Measurements from ENCODE around the gene TNFRSF6B.

Gene TNFRSF6B

DNA sequence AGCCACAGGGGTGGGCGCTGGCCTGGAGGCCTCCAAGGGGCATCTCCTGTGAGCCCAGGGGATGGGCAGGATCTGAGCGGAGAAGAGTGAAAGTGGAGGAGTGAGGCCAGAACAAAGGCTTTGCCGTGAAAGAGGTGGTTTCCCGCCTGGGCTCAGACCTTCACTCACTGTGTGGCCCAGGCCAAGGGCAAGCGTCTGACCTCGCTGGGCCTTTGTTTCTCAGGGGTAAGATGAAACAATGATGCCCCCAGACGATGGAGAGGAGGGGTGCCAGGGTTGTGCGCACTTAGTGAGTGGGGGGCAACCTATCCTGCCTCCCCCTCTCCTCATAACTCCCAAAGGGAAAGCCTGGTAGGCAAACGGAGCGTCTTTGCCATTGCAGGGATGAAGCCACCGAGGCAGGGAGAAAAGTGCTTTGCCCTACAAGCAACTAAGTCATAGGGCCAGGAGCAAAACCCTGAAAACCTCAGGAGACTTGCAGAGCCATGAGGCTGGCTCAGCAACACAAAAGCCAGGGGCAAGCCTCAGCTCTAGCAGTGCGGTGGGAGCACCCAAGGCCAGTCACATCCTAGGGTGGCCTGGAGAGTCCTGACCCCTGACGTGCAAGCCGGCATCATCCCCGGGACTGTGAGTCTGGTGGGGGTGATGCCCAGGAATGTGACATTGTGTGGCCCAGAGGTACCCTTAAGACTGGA is 42.3 kb upstream of the TNFRSF6B start:
- no peaks in the 10 kb centered on the region for H3K36me3 ChIP-seq (ENCODE audit: insufficient read depth, low read length)
- peak overlapping the region; percentile 81 for H3K4me2 ChIP-seq (ENCODE audit: low read depth, low read length, poor library complexity, severe bottlenecking)
- H3K27me3 ChIP-seq (ENCODE audit: insufficient read depth, low read length, poor library complexity, severe bottlenecking): no peaks in the 10 kb centered on the region
- H3K9me3 ChIP-seq (ENCODE audit: insufficient read depth, low read depth, low read length): no peaks in the 10 kb centered on the region
- TF ChIP-seq, protein P1, sequence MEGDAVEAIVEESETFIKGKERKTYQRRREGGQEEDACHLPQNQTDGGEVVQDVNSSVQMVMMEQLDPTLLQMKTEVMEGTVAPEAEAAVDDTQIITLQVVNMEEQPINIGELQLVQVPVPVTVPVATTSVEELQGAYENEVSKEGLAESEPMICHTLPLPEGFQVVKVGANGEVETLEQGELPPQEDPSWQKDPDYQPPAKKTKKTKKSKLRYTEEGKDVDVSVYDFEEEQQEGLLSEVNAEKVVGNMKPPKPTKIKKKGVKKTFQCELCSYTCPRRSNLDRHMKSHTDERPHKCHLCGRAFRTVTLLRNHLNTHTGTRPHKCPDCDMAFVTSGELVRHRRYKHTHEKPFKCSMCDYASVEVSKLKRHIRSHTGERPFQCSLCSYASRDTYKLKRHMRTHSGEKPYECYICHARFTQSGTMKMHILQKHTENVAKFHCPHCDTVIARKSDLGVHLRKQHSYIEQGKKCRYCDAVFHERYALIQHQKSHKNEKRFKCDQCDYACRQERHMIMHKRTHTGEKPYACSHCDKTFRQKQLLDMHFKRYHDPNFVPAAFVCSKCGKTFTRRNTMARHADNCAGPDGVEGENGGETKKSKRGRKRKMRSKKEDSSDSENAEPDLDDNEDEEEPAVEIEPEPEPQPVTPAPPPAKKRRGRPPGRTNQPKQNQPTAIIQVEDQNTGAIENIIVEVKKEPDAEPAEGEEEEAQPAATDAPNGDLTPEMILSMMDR (conservative IDR thresholded peaks at IDR 0.05; ENCODE audit: low read length): no peak
- no peak for TF ChIP-seq EZH2phosphoT487 (IDR thresholded peaks at IDR 0.05; ENCODE audit: borderline replicate concordance)
- no peaks in the 10 kb centered on the region for H3K9me2 ChIP-seq (replicated peaks; ENCODE audit: low read depth, low read length)
- H3K9ac ChIP-seq (ENCODE audit: low read depth, low read length, poor library complexity, severe bottlenecking): peak overlapping the region; percentile 84
- H3K4me3 ChIP-seq (ENCODE audit: low read length, poor library complexity, severe bottlenecking): peak overlapping the region; percentile 77
- H3F3A ChIP-seq (ENCODE audit: low read depth): no peaks in the 10 kb centered on the region
- H3K4me1 ChIP-seq (ENCODE audit: insufficient read depth, low read length, poor library complexity, severe bottlenecking): peaks cover 38% of the 10 kb centered on the region
- peaks cover 19% of the 10 kb centered on the region for H4K20me1 ChIP-seq (ENCODE audit: insufficient read depth, low read length, poor library complexity, severe bottlenecking)
- peaks cover 49% of the 10 kb centered on the region for H3K79me2 ChIP-seq (ENCODE audit: insufficient read depth, low read length)
- H2AFZ ChIP-seq (ENCODE audit: low read length): peak overlapping the region; percentile 60; the same call in 1 of the 2 replicates

DNA sequence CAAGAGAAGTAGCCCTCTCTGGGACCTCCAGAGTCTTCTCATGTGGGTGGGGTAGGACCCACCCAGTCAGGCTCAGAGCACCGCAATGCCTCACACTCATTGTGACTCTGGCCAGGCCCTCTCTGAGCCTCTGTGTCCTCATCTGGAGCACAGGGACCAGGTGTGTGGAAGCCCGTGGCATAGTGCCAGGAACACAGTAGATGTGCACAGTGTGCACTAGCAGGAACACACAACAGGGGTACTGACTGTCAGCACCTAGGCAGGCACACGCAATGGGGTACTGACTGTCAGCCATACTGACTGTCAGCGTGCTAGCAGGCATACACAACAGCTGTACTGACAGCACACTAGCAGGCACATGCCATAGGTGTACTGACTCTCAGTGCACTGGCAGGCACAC is 41.2 kb upstream of the TNFRSF6B start:
- H3K9ac ChIP-seq (ENCODE audit: low read depth, low read length, poor library complexity, severe bottlenecking): peak overlapping the region; percentile 84
- H3K36me3 ChIP-seq (ENCODE audit: insufficient read depth, low read length): no peaks in the 10 kb centered on the region
- H3K4me3 ChIP-seq (ENCODE audit: low read length, poor library complexity, severe bottlenecking): peak overlapping the region; percentile 77
- TF ChIP-seq, protein P1 (conservative IDR thresholded peaks at IDR 0.05; ENCODE audit: low read length): no peak
- TF ChIP-seq EZH2phosphoT487 (IDR thresholded peaks at IDR 0.05; ENCODE audit: borderline replicate concordance): no peak
- H3K4me1 ChIP-seq (ENCODE audit: insufficient read depth, low read length, poor library complexity, severe bottlenecking): peaks cover 44% of the 10 kb centered on the region
- H3K9me3 ChIP-seq (ENCODE audit: insufficient read depth, low read depth, low read length): no peaks in the 10 kb centered on the region
- H3K27me3 ChIP-seq (ENCODE audit: insufficient read depth, low read length, poor library complexity, severe bottlenecking): no peaks in the 10 kb centered on the region
- peak overlapping the region; percentile 81 for H3K4me2 ChIP-seq (ENCODE audit: low read depth, low read length, poor library complexity, severe bottlenecking)
- H2AFZ ChIP-seq (ENCODE audit: low read length): no peak overlapping the region
- H3K9me2 ChIP-seq (replicated peaks; ENCODE audit: low read depth, low read length): no peaks in the 10 kb centered on the region
- no peaks in the 10 kb centered on the region for H3F3A ChIP-seq (ENCODE audit: low read depth)
- peaks cover 23% of the 10 kb centered on the region for H4K20me1 ChIP-seq (ENCODE audit: insufficient read depth, low read length, poor library complexity, severe bottlenecking)
- H3K79me2 ChIP-seq (ENCODE audit: insufficient read depth, low read length): peaks cover 50% of the 10 kb centered on the region

DNA sequence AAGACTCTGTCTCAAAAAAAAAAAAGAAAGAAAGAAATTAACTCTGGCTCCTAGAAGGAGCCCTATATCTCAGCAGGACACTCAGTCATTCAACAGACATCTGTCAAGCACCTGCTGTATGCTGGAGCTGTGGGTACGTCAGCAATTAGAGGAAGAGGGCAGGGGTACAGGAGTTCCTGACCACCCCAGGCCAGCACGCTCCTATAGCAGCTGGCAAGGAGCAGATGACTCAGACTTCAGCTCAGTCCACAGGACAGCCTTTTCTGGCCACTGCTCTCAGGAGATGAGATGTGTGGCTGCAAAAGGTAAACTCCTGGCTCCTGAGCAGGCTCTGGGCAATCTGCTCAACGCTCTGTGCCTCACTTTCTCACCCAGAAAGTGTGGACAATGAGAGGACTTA is 40.0 kb upstream of the TNFRSF6B start:
- no peaks in the 10 kb centered on the region for H3K9me2 ChIP-seq (replicated peaks; ENCODE audit: low read depth, low read length)
- peaks cover 17% of the 10 kb centered on the region for H4K20me1 ChIP-seq (ENCODE audit: insufficient read depth, low read length, poor library complexity, severe bottlenecking)
- H3K4me1 ChIP-seq (ENCODE audit: insufficient read depth, low read length, poor library complexity, severe bottlenecking): peaks cover 38% of the 10 kb centered on the region
- TF ChIP-seq, protein P1 (conservative IDR thresholded peaks at IDR 0.05; ENCODE audit: low read length): no peak
- TF ChIP-seq EZH2phosphoT487 (IDR thresholded peaks at IDR 0.05; ENCODE audit: borderline replicate concordance): no peak
- H3K36me3 ChIP-seq (ENCODE audit: insufficient read depth, low read length): no peaks in the 10 kb centered on the region
- H3F3A ChIP-seq (ENCODE audit: low read depth): no peaks in the 10 kb centered on the region
- no peaks in the 10 kb centered on the region for H3K9me3 ChIP-seq (ENCODE audit: insufficient read depth, low read depth, low read length)
- no peaks in the 10 kb centered on the region for H3K27me3 ChIP-seq (ENCODE audit: insufficient read depth, low read length, poor library complexity, severe bottlenecking)
- H2AFZ ChIP-seq (ENCODE audit: low read length): no peak overlapping the region
- H3K4me3 ChIP-seq (ENCODE audit: low read length, poor library complexity, severe bottlenecking): no peak overlapping the region
- H3K4me2 ChIP-seq (ENCODE audit: low read depth, low read length, poor library complexity, severe bottlenecking): no peak overlapping the region
- peaks cover 46% of the 10 kb centered on the region for H3K79me2 ChIP-seq (ENCODE audit: insufficient read depth, low read length)
- H3K9ac ChIP-seq (ENCODE audit: low read depth, low read length, poor library complexity, severe bottlenecking): no peak overlapping the region

Measured in Loucy (cell line).